ENCODE measurements around the gene ACSL6. TPM values are rescaled to one million over a fixed set of nuclear protein-coding genes. Genes with fewer than 3 reads are reported as not detected.

The ACSL6 gene
- total RNA-seq, 1 donor from 2014 or later = not detected

- Mint-ChIP-seq H3K9me3 (no peaks in the 10 kb centered on the region), H3K27ac (no peak overlapping the region), H3K36me3 (no peaks in the 10 kb centered on the region), H3K4me3 (no peak overlapping the region), H3K27me3 (ENCODE audit: low read depth) (peaks cover 19% of the 10 kb centered on the region), H3K4me1 (no peaks in the 10 kb centered on the region)
- TF ChIP-seq CTCF (IDR thresholded peaks at IDR 0.05; ENCODE audit: unreplicated experiment) = no peak
- DNase-seq (ENCODE audit: low spot score in 2 of 2, unreplicated experiment in 2 of 2) = no peak
These were observed 11.3 kb downstream of the ACSL6 start for GRCh38 chr5:132000241-132000490.

DNA sequence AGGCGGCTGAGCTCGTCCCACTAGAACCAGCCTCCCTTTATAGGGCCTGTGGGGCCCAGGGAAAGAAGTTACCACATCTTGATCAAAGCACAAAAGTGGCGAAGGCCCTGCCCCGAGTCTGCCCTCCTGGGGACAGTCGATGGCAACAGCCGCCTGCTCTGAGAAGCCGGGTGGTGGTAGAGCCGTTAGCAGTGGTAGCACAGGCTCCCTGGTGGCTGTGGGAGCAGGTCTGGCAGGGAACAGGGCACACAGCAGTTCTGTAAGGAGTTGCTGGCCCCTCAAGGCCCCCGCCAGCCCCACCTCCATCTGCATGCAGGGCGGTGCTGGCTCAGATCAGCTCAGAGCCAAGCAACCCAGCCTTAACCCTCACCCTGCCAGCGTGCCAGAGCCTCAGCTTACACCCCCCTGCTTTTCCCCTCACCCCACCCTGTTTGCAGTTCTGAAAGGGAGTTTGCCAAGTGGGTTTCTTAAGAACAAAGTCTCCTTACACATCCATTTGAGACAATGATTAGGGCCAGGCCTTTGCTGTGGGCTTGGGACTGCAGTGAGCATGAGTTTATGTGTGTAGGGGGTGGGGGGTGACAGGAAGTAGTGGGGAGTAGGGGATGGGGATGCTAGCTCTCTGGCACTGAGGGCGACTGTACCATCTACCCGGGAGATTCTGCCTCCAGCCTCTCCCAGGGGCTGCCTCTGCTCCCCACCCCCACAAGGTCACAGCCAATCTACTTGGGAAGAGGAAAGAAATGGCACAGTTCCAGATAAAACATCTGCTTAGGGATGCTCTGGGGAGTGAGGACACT, 11.8 kb downstream of the ACSL6 start:
- H3K36me3 Mint-ChIP-seq = no peaks in the 10 kb centered on the region
- H3K9me3 Mint-ChIP-seq = no peaks in the 10 kb centered on the region
- no peak for DNase-seq (ENCODE audit: low spot score in 2 of 2, unreplicated experiment in 2 of 2)
- H3K27me3 Mint-ChIP-seq (ENCODE audit: low read depth) = peaks cover 19% of the 10 kb centered on the region
- no peak for TF ChIP-seq CTCF (IDR thresholded peaks at IDR 0.05; ENCODE audit: unreplicated experiment)
- no peak overlapping the region for H3K4me3 Mint-ChIP-seq
- no peaks in the 10 kb centered on the region for H3K4me1 Mint-ChIP-seq
- no peak overlapping the region for H3K27ac Mint-ChIP-seq

- no peak for TF ChIP-seq CTCF (IDR thresholded peaks at IDR 0.05; ENCODE audit: unreplicated experiment)
- Mint-ChIP-seq H3K27ac (no peak overlapping the region), H3K36me3 (no peaks in the 10 kb centered on the region), H3K4me1 (no peaks in the 10 kb centered on the region), H3K4me3 (no peak overlapping the region), H3K9me3 (no peaks in the 10 kb centered on the region), H3K27me3 (ENCODE audit: low read depth) (peaks cover 19% of the 10 kb centered on the region)
- DNase-seq (ENCODE audit: low spot score in 2 of 2, unreplicated experiment in 2 of 2) = no peak
These were observed 12.4 kb downstream of the ACSL6 start for GRCh38 chr5:131999041-131999440.

GRCh38 chr5:131998431-131999040, 12.9 kb downstream of the ACSL6 start:
- H3K4me3 Mint-ChIP-seq = no peak overlapping the region
- H3K36me3 Mint-ChIP-seq = no peaks in the 10 kb centered on the region
- H3K27me3 Mint-ChIP-seq (ENCODE audit: low read depth) = peaks cover 16% of the 10 kb centered on the region
- no peaks in the 10 kb centered on the region for H3K9me3 Mint-ChIP-seq
- no peak for DNase-seq (ENCODE audit: low spot score in 2 of 2, unreplicated experiment in 2 of 2)
- no peak for TF ChIP-seq CTCF (IDR thresholded peaks at IDR 0.05; ENCODE audit: unreplicated experiment)
- H3K27ac Mint-ChIP-seq = no peak overlapping the region
- no peaks in the 10 kb centered on the region for H3K4me1 Mint-ChIP-seq

- TF ChIP-seq CTCF (IDR thresholded peaks at IDR 0.05; ENCODE audit: unreplicated experiment) = no peak
- H3K4me1 Mint-ChIP-seq = no peaks in the 10 kb centered on the region
- no peak overlapping the region for H3K4me3 Mint-ChIP-seq
- H3K27ac Mint-ChIP-seq = no peak overlapping the region
- H3K36me3 Mint-ChIP-seq = no peaks in the 10 kb centered on the region
- H3K27me3 Mint-ChIP-seq (ENCODE audit: low read depth) = peaks cover 10% of the 10 kb centered on the region
- DNase-seq (ENCODE audit: low spot score in 2 of 2, unreplicated experiment in 2 of 2) = no peak
- no peaks in the 10 kb centered on the region for H3K9me3 Mint-ChIP-seq
These were observed 13.7 kb downstream of the ACSL6 start for GRCh38 chr5:131997727-131998117.
